H1 (cell line): ENCODE data around the gene DIPK1A. TPM values are rescaled to one million over a fixed set of nuclear protein-coding genes. Genes with fewer than 3 reads are reported as not detected.

Experiments
- ASH2L ChIP-seq: fragments of 200-600, 300-600 bp; sonication (generic); IDR thresholded peaks from one replicate; pipeline ENCODE4 v1.7.1; 2017; ENCODE audit warnings: low read length
- CBX5 ChIP-seq: fragments of 300-800, 300-1000 bp; sonication (generic); IDR thresholded peaks from 2 replicates; pipeline ENCODE4 v1.7.1; 2016; ENCODE audit warnings: antibody characterized with exemption, low read length, low read depth
- CBX8 ChIP-seq: fragments of 300-800, 300-1000 bp; sonication (generic); IDR thresholded peaks from 2 replicates; pipeline ENCODE4 v1.7.1; 2016; ENCODE audit warnings: low read depth, low read length, borderline replicate concordance
- CHD1 ChIP-seq: IDR thresholded peaks from 2 replicates; pipeline ENCODE4 v1.6.1; 2012; ENCODE audit warnings: low read depth, low read length, improper control_type of control experiment
- CTBP2 ChIP-seq: IDR thresholded peaks from 2 replicates; pipeline ENCODE4 v1.7.0; 2011; ENCODE audit warnings: borderline replicate concordance, mild to moderate bottlenecking, moderate library complexity, mixed read lengths, low read length; ENCODE audit not compliant: insufficient read depth, insufficient read length
- GABPA ChIP-seq: IDR thresholded peaks from 2 replicates; pipeline ENCODE4 v1.6.1; 2011; ENCODE audit warnings: mild to moderate bottlenecking, low read length, moderate library complexity, borderline replicate concordance; ENCODE audit not compliant: insufficient read depth
- HDAC2 ChIP-seq, 2 experiments: fragments of 300-600 bp in 1 of 2; sonication (generic) in 1 of 2; IDR thresholded peaks; 2 replicates each; pipeline ENCODE4 v1.6.1; 2011 to 2012; ENCODE audit warnings: low read depth in 2 of 2, low read length in 2 of 2, mild to moderate bottlenecking in 2 of 2, moderate library complexity in 2 of 2, borderline replicate concordance in 1 of 2, inconsistent platforms in 1 of 2
- JUN ChIP-seq: IDR thresholded peaks from 2 replicates; pipeline ENCODE4 v1.6.1; 2011; ENCODE audit warnings: low read depth, mild to moderate bottlenecking, improper control_type of control experiment, low read length
- KDM4A ChIP-seq: IDR thresholded peaks from one replicate; pipeline ENCODE4 v1.7.1; 2012; ENCODE audit warnings: low read depth, mild to moderate bottlenecking, moderate library complexity, low read length, inconsistent platforms; ENCODE audit not compliant: severe bottlenecking
- MAFK ChIP-seq: IDR thresholded peaks from 2 replicates; pipeline ENCODE4 v1.6.1; 2012; ENCODE audit warnings: low read depth, mild to moderate bottlenecking, improper control_type of control experiment, low read length
- NRF1 ChIP-seq: IDR thresholded peaks from 2 replicates; pipeline ENCODE4 v1.6.1; 2011; ENCODE audit warnings: mild to moderate bottlenecking, low read depth, low read length, improper control_type of control experiment
- RAD21 ChIP-seq, 2 experiments: IDR thresholded peaks in 1 of 2; conservative IDR thresholded peaks in 1 of 2; 2 replicates each; pipeline ENCODE4 v1.6.1; 2011; ENCODE audit warnings: low read depth in 2 of 2, low read length in 2 of 2, improper control_type of control experiment in 1 of 2, inconsistent platforms in 1 of 2, mild to moderate bottlenecking in 1 of 2, moderate library complexity in 1 of 2
- RBBP5 ChIP-seq: IDR thresholded peaks from 2 replicates; pipeline ENCODE4 v1.7.1; 2012; ENCODE audit warnings: low read depth, mild to moderate bottlenecking, inconsistent platforms, low read length, moderate library complexity, borderline replicate concordance
- RNF2 ChIP-seq: fragments of 200-900, 300-1000 bp; sonication (generic); IDR thresholded peaks from 2 replicates; pipeline ENCODE4 v1.7.1; 2016; ENCODE audit warnings: borderline replicate concordance, low read depth, mild to moderate bottlenecking, antibody characterized with exemption, low read length; ENCODE audit not compliant: poor library complexity, severe bottlenecking; ENCODE audit errors: missing control alignments
- SUZ12 ChIP-seq: fragments of 200-600 bp; sonication (generic); IDR thresholded peaks from 2 replicates; pipeline ENCODE4 v1.6.1; 2012; ENCODE audit warnings: mild to moderate bottlenecking, inconsistent platforms, low read length, moderate library complexity, mixed read lengths
- TEAD4 ChIP-seq: IDR thresholded peaks from 2 replicates; pipeline ENCODE4 v1.6.1; 2012; ENCODE audit warnings: low read depth, low read length, inconsistent platforms, mixed read lengths
- polyA plus RNA-seq, 7 experiments: library from polyadenylated mRNA; depleted of rRNA in 3 of 7; stranded (reverse) in 5 of 7; unstranded in 2 of 7; fragments of >200 nt in 5 of 7; fragments of 200-250 nt in 2 of 7; gene quantifications; 1 replicate in 5 of 7; 2 replicates in 1 of 7; 4 replicates in 1 of 7; pipeline versions ENCODE4 v1.2.1 to v1.2.3, GENCODE V29; 2011 to 2013; ENCODE audit warnings: missing spikeins in 2 of 7, mixed read lengths in 2 of 7
- total RNA-seq: library from RNA; stranded (reverse); fragmentation: NEBNext Ultra II Directional; extraction: Animal tissue kit (Norgen Biotek cat#: 25700); gene quantifications from 2 replicates; pipeline ENCODE4 v1.2.1, GENCODE V29; 2021
- TF ChIP-seq, protein P1 (sequence below): IDR thresholded peaks from 2 replicates; pipeline ENCODE4 v1.6.1; 2012; ENCODE audit warnings: low read length, inconsistent platforms
- TF ChIP-seq, protein P2 (sequence below): IDR thresholded peaks from 2 replicates; pipeline ENCODE4 v1.6.1; 2012; ENCODE audit warnings: inconsistent platforms

The DIPK1A gene
- total and polyA plus RNA-seq, 2 of the 8 experiments (the other 6 are each of a cell fraction or from before 2014, with no cell fraction given) = 2.5 to 5.0 TPM

DNA sequence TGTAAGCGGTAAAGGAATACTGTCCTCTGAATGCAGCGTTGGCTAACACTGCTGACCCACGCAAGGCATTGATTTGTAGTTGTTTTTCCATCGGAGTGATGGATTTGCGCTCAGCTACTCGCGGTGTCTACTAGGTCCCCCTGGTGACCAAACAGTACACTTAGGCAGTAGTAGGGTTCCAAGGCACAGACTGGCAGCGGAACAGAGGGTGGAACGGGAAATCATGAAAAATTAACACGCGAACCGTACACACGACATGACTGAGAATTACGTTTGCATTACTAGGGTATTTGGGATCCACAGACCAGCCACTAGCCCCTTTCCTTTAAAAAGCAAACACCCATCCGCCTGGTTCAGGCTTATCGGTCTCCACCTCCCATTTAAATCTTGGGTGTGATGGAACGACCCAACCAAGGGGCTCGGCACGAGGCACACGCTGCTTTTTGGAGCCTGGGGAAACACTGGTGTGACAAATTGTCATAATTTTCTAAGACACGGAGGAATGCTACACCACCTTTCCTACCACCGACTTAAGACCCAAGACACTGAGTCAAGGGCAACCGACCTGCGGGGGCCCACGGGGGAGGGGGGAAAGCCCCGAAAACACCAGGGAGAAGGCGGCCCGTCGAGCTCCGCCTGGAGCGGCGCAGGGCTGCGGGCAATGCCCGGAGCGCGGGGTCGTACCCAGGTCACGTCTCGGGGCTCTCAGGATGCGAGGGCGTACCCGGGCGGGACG, 699 bp downstream of the DIPK1A start (continued):
- TF ChIP-seq RNF2 = peak; percentile 49
- TF ChIP-seq TEAD4 = no peak
- no peak for TF ChIP-seq SUZ12
- TF ChIP-seq, protein P1, sequence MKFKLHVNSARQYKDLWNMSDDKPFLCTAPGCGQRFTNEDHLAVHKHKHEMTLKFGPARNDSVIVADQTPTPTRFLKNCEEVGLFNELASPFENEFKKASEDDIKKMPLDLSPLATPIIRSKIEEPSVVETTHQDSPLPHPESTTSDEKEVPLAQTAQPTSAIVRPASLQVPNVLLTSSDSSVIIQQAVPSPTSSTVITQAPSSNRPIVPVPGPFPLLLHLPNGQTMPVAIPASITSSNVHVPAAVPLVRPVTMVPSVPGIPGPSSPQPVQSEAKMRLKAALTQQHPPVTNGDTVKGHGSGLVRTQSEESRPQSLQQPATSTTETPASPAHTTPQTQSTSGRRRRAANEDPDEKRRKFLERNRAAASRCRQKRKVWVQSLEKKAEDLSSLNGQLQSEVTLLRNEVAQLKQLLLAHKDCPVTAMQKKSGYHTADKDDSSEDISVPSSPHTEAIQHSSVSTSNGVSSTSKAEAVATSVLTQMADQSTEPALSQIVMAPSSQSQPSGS = no peak
- TF ChIP-seq GABPA = no peak
- TF ChIP-seq CBX8 = no peak
- no peak for TF ChIP-seq NRF1
- no peak for TF ChIP-seq CBX5
- TF ChIP-seq, protein P2, sequence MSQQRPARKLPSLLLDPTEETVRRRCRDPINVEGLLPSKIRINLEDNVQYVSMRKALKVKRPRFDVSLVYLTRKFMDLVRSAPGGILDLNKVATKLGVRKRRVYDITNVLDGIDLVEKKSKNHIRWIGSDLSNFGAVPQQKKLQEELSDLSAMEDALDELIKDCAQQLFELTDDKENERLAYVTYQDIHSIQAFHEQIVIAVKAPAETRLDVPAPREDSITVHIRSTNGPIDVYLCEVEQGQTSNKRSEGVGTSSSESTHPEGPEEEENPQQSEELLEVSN = peak; percentile 82
- TF ChIP-seq RBBP5 = peak; percentile 71
- no peak for TF ChIP-seq JUN
- TF ChIP-seq ASH2L = peak; percentile 58
- peak; percentile 71 for TF ChIP-seq KDM4A
- TF ChIP-seq CTBP2 = no peak
- TF ChIP-seq CHD1 = no peak; the same call in 1 of the 2 replicates
- TF ChIP-seq HDAC2 (IDR thresholded peaks at IDR 0.05; ENCODE audit: borderline replicate concordance in 1 of 2, low read depth in 2 of 2, low read length in 2 of 2) = no peak; a peak in 1 of 4 replicates
- peak; percentile 55 to 65 for TF ChIP-seq RAD21 (IDR thresholded peaks at IDR 0.05 in 1 of 2, conservative IDR thresholded peaks at IDR 0.05 in 1 of 2; ENCODE audit: low read depth in 2 of 2, low read length in 2 of 2)
- TF ChIP-seq MAFK = no peak
